ENCODE results near the gene HSPB6. TPM values are rescaled to one million over a fixed set of nuclear protein-coding genes. Genes with fewer than 3 reads are reported as not detected.

The HSPB6 gene
- total RNA-seq, 2 donors from 2014 or later, result not detected

DNA sequence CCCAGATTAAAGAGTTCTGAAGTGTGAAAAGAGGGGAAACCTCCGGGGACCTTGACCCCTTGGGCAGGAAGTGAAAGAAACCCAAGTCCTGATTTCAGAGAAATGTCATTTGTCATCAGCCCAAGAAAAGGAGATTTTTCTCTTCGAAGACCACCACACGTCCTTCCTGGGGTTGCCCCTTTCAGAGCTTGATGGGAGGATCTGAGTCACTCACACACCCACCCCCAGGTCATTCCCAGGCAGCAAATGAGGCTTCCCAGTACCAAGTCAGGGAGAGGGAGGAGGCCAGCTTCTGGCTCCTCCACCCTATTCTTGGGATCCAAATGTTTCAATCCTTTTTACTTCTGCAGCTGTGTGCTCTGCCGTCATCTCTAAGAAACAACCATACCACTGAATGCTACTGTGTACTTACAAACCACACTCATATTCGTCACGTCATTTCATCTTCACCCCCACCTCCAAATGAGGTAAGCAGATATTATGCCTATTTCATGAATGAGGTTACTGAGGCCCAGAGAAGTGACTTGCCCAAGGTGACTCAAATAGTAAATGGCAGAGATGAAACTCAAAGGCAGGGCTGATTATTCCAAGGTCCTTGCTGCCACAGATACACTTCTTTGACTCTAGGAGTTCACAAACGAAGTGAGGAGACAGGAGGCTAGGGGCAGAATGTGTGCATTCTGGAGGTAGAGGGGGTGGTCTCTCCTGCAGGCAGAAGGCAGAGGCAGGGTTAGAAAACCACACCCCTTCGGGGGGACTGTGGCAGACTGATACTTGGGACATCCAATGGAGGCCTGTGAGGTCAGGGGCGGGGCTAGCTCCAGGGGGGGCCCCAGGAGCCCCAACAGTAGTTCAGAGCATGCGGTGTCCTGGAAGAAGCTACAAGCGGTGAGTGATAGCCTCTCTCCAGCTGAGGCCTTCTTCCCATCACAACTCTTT, 44.0 kb downstream of the HSPB6 start:
- ATAC-seq, result peak; percentile 37 to 55
- H3K4me1 Mint-ChIP-seq (ENCODE audit: low read depth in 2 of 2), result peaks cover 49 to 53% of the 10 kb centered on the region in 2 donors

GRCh38 chr19:35710784-35711723, 45.8 kb downstream of the HSPB6 start:
- ATAC-seq, result peak; percentile 63 to 66
- peaks cover 18% of the 10 kb centered on the region for H3K36me3 Mint-ChIP-seq
- H3K4me3 Mint-ChIP-seq, result peak overlapping the region; percentile 88
- H3K27me3 Mint-ChIP-seq, result no peaks in the 10 kb centered on the region
- peak; percentile 80 for DNase-seq (ENCODE audit: low spot score)
- H3K4me1 Mint-ChIP-seq (ENCODE audit: low read depth in 2 of 2), result peaks cover 41 to 44% of the 10 kb centered on the region in 2 donors
- H3K9me3 Mint-ChIP-seq, result no peaks in the 10 kb centered on the region
- peak overlapping the region; percentile 96 to 99 for H3K27ac Mint-ChIP-seq

More for the DNA sequence above, 44.0 kb downstream of the HSPB6 start:
- Mint-ChIP-seq H3K9me3 (no peaks in the 10 kb centered on the region), H3K27me3 (no peaks in the 10 kb centered on the region), H3K27ac (peak overlapping the region; percentile 96 to 99), H3K4me3 (peak overlapping the region; percentile 98), H3K36me3 (peaks cover 26% of the 10 kb centered on the region)
- peak; percentile 87 for DNase-seq (ENCODE audit: low spot score)

- no peaks in the 10 kb centered on the region for H3K9me3 Mint-ChIP-seq
- H3K4me1 Mint-ChIP-seq (ENCODE audit: low read depth in 2 of 2), result peaks cover 23 to 27% of the 10 kb centered on the region in 2 donors
- ATAC-seq (no peak), DNase-seq (ENCODE audit: low spot score) (no peak)
- no peaks in the 10 kb centered on the region for H3K36me3 Mint-ChIP-seq
- H3K27ac Mint-ChIP-seq, result peak overlapping the region in 1 of 2 donors; percentile 46
- peak overlapping the region; percentile 17 for H3K4me3 Mint-ChIP-seq
- H3K27me3 Mint-ChIP-seq, result no peaks in the 10 kb centered on the region
Observed at GRCh38 chr19:35708391-35708790, 48.4 kb downstream of the HSPB6 start.

Other genes with a start within 250 kb of the HSPB6 start
- gene DMKN, start 243.4 kb downstream of the HSPB6 start, total RNA-seq, result 1 to 10 TPM in 1 of 2 donors, not detected in 1; 1.8 TPM
- gene SBSN, start 228.7 kb downstream of the HSPB6 start, total RNA-seq, result not detected
- gene GAPDHS, start 223.6 kb downstream of the HSPB6 start, total RNA-seq, result not detected
- gene TMEM147, start 211.4 kb downstream of the HSPB6 start, total RNA-seq, result 10 to 100 TPM; 25.3 to 34.4 TPM
- gene ATP4A, start 193.4 kb downstream of the HSPB6 start, total RNA-seq, result not detected
- not detected for gene PMIS2, start 170.9 kb downstream of the HSPB6 start, total RNA-seq
- 10 to 100 TPM; 29.2 to 55.0 TPM for gene HAUS5, start 144.3 kb downstream of the HSPB6 start, total RNA-seq
- 100 to 1,000 TPM; 109 to 110 TPM for gene RBM42, start 128.0 kb downstream of the HSPB6 start, total RNA-seq
- gene ETV2, start 115.3 kb downstream of the HSPB6 start, total RNA-seq, result 1 to 10 TPM in 1 of 2 donors, under 1 TPM in 1; 0.39 to 1.2 TPM
- 100 to 1,000 TPM; 363 to 400 TPM for gene COX6B1, start 108.7 kb downstream of the HSPB6 start, total RNA-seq
- gene UPK1A, start 90.5 kb downstream of the HSPB6 start, total RNA-seq, result under 1 TPM; 0.38 to 0.70 TPM
- gene ZBTB32, start 52.5 kb downstream of the HSPB6 start, total RNA-seq, result 100 to 1,000 TPM; 191 to 295 TPM
- 100 to 1,000 TPM in 1 of 2 donors, 10 to 100 TPM in 1; 80.1 to 137 TPM for gene KMT2B, start 39.0 kb downstream of the HSPB6 start, total RNA-seq
- 100 to 1,000 TPM in 1 of 2 donors, 10 to 100 TPM in 1; 80.4 to 193 TPM for gene IGFLR1, start 14.6 kb downstream of the HSPB6 start, total RNA-seq
- gene U2AF1L4, start 11.6 kb downstream of the HSPB6 start, total RNA-seq, result 10 to 100 TPM; 17.0 to 19.1 TPM
- 10 to 100 TPM; 66.4 to 84.2 TPM for gene PSENEN, start 11.4 kb downstream of the HSPB6 start, total RNA-seq
- 10 to 100 TPM in 1 of 2 donors, 1 to 10 TPM in 1; 9.6 to 24.7 TPM for gene LIN37, start 8.5 kb downstream of the HSPB6 start, total RNA-seq
- 10 to 100 TPM; 36.2 to 53.8 TPM for gene PROSER3, start 1.1 kb upstream of the HSPB6 start, total RNA-seq
- gene ARHGAP33, start 18.5 kb upstream of the HSPB6 start, total RNA-seq, result 10 to 100 TPM; 31.5 to 45.0 TPM
- gene PRODH2, start 55.8 kb upstream of the HSPB6 start, total RNA-seq, result not detected
- gene NPHS1, start 95.5 kb upstream of the HSPB6 start, total RNA-seq, result not detected
- 1 to 10 TPM; 1.3 to 2.2 TPM for gene KIRREL2, start 99.9 kb upstream of the HSPB6 start, total RNA-seq
- gene APLP1, start 111.5 kb upstream of the HSPB6 start, total RNA-seq, result 1 to 10 TPM; 1.9 TPM
- 10 to 100 TPM; 54.4 to 68.7 TPM for gene NFKBID, start 143.5 kb upstream of the HSPB6 start, total RNA-seq
- 100 to 1,000 TPM; 154 to 228 TPM for gene HCST, start 145.5 kb upstream of the HSPB6 start, total RNA-seq
- 100 to 1,000 TPM in 1 of 2 donors, 10 to 100 TPM in 1; 65.3 to 235 TPM for gene TYROBP, start 151.3 kb upstream of the HSPB6 start, total RNA-seq
- gene LRFN3, start 179.3 kb upstream of the HSPB6 start, total RNA-seq, result 10 to 100 TPM in 1 of 2 donors, 1 to 10 TPM in 1; 4.6 to 10.6 TPM
- gene SDHAF1, start 238.2 kb upstream of the HSPB6 start, total RNA-seq, result 10 to 100 TPM; 17.6 to 21.4 TPM

All from natural killer cell treated with Interleukin-12 subunit alpha and Interleukin-12 subunit beta and Interleukin-15 and Interleukin-18, amount 100 ng/mL, for 72 hours (primary cell).